Activated CD8-positive, alpha-beta memory T cell treated with anti-CD3 and anti-CD28 coated beads for 48 hours (primary cell): ENCODE measurements around the gene ABLIM1.

ENCODE experiments used
- DNase-seq, 3 experiments: peaks; one replicate each; pipeline ENCODE4 v3.0.0-alpha.2; 2020; ENCODE audit warnings: low read depth in 2 of 3, low spot score in 2 of 3

ABLIM1 gene

DNA sequence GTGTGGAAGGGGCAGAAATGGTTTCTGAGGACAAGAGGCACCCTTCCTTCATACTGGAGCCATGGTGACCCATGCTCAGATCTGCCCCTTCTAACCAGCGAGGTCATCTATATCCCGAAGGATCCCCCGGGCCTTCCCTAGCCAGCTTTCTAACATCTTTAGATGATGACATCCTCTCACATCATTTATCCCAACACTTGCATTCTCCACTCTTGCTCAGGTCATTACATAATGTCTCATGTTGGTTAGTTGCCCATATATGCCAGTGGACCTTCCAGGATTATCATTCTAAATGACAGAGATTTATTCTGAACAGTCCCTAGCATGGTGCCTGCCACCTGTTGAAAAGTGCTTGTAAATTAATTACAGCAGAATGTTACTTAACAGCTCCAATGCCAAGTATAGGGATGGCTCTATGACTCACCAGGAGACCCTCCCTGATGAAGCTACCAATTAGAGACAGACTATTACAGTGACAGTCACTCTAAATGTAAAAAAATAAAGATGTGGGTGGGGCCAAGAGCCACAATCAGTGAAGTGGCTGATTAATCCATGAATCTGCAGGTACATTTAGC lies 22.6 kb upstream of the ABLIM1 start:
- no peak for DNase-seq

DNA sequence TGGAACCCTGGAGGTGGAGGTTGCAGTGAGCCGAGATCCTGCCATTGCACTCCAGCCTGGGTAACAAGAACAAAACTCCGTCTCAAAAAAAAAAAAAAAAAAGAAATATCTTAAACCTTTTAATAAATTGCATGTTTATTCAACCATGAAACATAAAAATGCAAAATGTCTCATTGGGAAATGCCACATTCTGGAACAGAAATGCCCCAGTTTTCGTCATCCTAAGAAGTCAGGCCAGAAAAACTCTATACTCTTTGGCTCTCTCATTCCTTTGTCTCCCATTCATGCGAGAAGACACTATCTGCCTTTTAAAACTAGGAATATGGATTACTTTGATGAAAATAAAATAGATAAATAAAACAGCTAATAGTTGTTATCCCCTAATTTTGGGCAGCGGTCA lies 21.5 kb upstream of the ABLIM1 start:
- DNase-seq: no peak

DNA sequence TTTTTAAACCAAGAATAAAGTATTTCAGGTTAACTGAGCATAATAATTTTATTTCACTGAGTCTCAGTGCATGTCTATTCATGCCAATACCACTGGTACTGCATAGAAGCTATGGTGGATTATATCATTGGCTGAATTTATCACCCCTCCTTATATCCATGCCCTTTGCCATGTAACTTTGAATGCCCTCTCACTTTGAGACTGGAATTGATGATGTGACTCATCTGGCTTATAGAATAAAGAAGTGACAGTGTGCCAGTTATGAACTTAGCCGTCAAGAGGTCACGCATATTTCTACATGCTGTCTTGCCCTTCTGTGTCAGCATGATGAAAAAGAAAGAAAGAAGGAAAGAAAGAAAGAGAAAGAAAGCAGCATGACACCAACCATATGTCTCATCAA lies 20.7 kb upstream of the ABLIM1 start:
- no peak for DNase-seq

DNA sequence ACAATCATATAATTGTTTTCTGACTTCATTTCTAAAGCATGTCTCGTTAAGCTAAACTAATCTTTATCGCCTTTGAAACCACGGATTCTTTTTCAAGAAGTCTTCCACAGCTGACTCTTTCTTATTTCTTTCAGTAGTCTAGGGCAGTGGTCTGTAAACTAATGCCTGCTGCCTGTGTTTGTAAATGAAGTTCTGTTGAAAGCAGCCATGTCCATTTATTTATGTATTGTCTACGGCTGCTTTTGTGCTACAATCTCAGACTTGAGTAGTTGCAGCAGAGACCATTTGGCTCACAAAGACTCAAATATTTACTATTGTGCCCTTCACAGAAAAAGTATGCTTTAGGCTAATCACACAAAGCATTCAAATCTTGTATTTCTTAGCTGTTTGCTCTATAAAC lies 20.3 kb upstream of the ABLIM1 start:
- DNase-seq: no peak

DNA sequence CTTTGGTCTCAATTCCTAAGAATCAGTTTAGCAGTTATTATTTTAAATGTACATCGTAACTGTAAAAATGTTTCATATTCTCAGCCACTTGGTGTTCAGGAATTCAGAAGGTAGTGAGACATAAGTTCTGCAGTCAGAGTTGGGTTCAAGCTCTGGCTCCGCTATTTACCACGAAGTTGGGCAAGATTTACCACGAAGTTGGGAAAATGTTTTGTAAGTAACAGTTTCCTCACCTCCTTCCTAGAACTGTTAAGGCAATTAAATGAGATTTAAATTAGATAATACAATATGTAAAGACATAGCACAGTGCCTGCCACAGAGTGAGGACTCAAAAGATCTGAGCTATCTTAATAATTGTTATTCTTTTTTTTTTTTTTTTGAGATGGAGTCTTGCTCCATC lies 16.3 kb upstream of the ABLIM1 start:
- DNase-seq: no peak

DNA sequence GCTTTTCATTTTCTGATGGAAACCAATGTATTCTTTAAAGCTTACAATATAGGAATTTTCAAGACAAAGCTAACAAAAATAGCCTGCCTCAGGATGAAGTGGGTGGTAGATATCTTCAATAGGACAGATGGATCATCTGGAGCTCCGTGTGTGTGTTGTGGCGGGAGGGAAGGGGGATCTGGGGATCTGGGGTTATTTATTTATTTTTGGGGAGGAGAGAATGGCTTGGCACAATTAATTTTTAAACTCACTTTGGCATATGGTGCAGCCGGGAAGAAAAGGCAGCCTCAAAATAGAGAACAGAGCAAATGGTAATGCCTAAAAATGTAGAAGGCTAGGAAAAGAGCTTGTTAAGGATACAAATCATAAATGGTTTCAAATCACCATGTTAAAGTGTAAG lies 11.6 kb upstream of the ABLIM1 start:
- DNase-seq: no peak

DNA sequence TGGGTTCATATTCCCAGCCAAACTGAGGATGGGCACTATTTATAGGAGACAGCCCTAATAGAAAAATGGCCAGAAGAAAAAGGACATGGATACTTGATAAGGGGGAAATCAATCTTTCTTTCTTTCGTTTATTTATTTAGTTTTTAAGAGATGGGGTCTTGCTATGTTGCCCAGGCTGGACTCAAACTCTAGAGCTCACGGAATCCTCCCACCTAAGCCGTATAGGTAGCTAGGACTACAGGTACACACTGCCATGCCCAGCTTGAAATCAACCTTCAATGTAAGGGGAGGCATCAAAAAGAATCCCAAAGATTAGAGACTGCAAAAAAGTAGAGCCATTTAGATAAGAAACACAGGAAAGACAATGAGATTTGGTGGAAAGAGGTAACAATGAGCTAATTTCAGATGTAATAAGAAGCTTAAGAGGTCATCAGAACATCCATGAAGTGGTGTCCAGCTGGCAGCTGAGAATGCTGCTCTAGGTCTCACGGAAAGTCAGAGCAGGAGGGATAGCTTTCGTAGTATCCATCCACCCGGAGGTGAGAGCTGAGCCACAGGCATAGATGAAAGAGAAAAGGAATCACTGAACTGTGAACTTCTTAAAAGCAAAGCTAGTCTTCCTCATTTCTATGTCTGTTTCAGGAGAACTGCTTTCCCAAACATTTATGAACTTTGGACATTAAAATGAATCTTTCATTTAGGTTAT lies 10.5 kb upstream of the ABLIM1 start:
- DNase-seq: no peak

DNA sequence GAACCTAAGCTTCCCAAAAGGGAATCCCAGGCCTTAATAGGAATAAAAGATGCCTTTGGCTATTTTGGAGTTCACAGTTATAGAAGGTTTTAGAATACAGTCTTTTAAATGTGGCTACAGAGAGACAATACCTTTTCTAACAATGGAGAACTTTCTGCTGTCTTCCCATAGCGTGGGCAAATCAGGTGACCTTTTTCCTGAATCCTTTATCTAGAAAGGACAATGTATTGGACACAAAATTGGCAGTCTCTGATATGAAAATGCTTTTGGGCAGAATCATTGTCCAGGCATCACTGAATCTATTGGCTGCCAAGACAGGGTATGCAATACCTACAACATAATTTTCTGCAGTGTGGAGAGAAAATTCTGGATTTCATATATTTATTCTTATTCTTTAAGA lies 7.8 kb upstream of the ABLIM1 start:
- no peak for DNase-seq

DNA sequence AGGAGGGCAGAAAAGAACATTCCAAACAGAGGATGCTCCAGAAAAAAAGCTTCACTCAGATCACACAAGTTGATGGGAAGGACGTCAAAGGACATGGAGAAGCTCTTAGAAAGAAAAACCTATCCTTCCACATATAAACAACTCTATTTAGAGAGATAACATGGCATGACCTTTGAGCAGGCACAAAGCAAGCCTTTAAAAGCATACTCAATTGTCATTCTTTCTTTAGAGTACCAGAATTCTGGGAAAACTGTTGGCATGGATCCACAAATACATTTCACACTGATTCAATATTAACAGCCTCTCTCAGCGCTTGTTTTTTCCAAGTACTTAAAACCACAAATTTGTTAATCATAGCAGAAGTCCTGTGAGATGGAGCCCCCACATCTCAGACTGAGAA lies 7.3 kb upstream of the ABLIM1 start:
- no peak for DNase-seq

DNA sequence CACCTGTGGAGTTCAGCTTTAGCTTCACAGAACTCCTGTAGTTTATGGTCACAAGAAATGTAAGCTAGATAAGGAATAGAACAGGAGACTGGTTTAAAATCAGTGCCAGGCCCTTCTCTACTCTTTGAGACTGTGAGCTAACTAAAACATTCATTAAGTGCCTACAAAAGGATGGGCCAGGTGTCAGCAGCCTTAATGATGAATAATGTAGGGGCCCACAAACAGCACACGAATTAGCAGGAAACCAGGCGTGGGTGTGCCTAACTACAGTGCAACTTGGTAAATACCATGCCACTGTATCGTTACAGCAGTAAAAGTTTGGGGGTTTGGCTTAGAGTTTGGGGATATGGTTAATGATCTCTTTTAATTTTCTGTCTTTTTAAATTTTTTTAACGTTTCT lies 6.1 kb upstream of the ABLIM1 start:
- no peak for DNase-seq

DNA sequence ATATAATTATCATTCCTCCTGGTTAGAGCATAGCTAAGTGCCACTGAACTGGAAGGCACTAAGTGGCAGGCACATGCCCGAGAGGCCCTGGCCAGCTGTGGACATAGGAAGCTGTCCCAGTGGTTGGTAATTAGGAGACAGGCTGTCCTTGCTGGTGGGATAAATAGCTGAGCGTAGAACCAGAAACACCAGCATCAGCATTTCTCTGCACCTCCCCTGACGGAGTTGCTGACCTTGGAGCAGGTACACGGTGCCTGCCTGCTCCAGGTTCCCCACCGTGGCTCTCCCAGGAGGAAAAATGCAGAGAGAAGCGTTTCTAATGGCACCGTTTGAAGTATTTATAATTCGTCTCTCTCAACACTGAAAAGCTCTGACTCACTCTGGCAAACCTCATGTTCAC lies 5.6 kb upstream of the ABLIM1 start:
- no peak for DNase-seq

DNA sequence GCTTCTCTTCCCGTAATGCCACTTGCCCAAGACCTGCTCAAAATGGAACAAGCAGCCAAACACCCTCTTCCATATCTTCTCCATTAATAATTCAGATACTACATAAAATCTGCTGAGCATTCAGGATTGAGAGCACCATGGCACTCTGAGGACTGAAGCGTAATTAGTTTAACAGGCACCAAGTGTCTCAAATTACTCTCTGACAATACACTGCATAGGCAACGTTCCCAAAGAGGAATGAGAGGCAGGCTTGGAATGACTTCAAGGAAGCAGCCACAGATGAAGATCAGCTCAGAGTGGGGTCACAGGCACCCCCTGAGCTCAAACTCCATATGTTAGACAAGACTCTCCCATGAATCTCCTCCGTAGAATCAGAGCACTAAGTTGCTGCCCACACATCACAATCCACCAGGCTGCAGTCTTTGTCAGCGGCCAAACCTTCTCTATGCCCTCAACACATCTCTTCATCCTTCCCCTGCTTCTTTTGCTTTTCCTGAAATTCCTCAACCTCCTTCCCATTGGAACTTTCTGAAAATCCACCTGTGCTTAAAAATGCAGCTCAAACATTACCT lies 4.7 kb upstream of the ABLIM1 start:
- no peak for DNase-seq

DNA sequence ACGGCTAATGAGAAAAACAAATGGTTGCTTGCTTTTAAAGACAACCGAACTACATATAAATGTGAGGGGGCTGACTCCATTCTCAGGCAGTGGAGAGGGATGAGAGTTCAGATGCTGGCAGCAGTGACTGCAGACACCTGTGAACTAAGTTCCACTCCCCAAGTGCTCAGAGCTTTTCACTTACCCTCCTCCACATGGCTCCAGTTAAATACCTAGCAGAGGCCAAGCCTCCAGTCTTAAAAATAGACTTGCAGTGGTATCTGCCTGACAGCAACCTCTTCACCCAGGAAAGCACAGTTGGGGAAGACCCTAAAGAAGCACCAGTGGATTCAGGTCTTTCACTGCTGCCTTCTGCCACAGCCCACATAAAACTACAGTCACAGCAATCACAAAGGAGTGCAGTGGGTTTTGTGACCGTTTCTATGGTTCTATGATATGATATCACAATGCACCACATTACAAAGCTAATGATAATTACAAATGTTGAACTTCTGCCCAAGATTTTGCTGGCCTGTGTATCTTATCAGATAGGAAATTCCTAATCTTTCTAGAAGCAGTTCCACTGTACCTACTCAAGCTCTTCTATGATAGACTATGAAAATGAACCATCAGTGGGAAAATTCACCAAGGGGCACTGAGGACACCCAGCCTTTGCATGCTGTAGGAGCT lies 3.3 kb upstream of the ABLIM1 start:
- no peak for DNase-seq

DNA sequence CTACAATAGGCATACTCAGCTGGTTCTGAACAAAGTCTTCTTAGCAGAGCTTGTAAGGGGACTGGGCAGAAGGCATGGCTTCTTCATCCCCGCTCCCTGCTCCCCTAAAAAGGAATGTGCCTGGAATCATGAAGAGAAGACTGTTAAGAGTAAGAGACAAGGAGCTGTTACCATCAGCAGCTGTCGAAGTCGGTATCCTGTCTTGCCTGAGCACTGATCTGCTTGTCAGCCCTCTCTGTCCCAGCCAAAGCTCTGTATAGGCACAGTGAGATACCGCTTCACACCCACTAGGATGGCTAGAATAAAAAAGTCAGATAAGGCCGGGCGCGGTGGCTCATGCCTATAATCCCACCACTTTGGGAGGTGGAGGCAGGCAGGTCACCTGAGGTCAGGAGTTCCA lies 2.4 kb downstream of the ABLIM1 start:
- no peak for DNase-seq

DNA sequence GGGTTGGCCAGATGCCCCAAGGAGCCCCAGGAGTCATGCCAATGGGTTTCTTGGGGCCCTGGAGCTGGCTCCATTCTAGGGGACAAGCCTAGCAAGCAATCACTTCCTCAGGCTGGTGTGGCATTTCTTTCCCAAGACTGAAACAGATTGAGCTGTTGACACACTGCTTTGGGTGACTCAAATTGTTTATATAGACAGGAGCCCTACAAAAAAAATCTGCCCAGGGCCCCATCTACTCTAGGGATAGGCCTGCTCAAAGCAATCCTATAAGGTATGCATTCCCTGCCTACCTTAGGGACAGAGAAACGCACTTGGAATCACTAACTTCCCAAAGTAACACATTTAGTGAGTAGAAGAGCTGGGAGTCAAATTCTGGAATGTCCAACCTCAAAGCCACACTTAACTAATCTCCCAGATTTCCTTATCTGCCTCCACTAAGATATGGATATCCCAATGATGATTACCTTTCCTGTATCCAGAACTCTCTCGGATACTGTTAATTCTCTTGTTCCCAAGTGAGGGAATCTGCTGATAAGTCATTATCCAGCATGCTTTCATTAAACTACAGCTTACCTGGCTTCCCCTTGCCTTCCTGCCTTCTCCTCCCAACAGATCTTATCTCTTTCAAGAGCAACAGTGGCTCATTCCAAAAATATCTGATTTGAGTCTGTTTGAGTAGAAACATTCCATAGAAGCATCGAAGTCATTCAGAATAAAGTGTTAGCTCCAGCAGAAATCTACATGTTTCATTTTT lies 3.1 kb downstream of the ABLIM1 start:
- DNase-seq: no peak

DNA sequence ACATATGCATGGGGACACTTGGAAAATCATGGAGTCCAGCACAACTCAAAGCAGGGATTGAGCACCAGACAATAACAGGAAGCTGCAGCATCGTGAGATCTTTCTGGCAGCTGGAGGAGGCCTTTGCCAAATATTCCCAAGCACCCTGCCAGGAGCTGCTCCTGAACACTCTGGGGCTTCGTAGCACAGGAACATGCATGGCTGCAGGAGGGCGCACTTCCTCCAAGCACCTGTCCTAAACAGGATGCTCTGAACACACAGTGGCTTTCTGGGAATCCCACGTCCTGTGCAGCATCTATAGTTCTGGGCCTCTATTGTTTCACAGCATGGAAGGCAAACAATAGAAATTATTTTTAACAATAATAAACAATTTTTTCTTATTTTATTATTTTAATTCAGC lies 4.1 kb downstream of the ABLIM1 start:
- DNase-seq: no peak

DNA sequence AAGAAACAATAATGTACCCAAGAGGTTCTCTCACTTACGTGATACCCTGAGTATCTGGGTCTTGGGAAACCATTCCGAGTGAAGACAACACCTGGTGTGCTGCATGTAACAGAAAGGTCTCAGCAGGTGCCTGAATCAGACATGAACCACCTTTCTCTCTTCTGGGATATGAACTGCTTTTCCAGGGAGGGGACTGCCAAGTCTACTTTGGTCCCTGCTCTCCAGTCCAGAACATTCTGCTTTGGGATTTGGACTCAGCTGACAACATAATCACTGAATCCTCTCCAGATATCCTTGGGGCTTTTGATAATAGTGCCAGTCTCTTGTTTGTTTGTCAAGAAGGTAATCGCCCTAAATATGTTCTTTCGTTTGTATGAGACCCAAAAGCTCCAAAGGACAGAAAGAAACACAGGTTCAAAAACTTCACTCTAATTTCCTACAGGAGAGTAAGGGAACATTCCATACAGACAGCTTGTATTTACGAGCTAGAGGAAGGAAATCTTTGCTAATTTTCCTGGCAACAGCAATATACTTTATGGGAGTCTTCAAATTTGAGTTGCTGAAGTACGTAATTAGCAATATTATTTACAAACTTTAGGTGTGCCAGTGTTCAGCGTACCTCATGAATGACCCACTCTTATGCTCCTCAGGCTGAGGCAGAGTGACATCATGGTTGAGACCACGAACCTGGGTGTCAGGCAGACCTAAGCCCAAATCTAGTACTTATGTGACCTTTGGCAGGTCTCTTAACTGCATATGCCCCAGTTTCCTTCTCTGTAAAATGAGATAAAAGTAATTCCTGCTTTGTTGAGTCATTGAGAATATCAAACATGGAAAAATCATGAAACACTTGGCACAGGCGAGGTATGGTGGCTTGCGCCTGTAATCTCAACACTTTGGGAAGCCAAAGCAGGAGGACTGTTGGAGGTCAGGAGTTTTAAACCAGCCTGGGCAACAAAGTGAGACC lies 5.4 kb downstream of the ABLIM1 start:
- DNase-seq: no peak

DNA sequence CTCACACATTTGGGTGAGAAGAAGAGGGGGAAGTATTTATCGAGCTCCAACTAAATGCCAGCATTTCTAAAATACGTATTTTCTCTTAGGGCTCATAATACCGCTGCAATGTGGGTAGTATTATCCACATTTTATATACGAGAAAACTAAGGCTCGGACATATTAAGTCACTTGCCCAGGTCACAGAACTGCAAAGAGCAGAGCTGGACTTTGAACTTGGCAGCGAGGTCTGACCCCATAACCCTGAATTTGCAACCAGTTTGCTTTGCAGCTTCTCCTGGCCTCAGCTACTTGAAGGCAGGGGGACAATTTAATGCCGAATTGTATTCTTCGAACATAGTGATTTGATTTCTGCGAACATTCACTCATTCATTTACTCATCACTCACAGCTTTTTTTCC lies 7.2 kb downstream of the ABLIM1 start:
- DNase-seq: no peak

DNA sequence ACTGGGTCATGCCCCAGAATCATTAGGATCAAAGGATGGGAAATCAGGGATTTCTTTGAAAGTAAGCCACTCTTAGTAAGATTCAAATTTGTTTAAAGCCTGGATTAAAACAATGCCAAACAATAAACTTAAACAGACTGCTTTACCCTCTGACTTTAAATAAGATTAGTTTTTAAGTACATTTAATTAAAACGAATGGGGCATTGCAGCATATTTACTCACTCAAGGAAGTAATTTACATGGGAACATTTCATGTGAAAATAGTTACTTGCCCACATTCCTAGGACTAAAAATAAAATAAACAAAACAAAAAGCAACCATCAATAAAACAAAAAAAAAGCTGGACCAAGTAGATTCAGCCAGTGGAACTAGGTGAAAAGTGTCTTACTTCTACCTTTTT lies 7.8 kb downstream of the ABLIM1 start:
- DNase-seq: no peak

DNA sequence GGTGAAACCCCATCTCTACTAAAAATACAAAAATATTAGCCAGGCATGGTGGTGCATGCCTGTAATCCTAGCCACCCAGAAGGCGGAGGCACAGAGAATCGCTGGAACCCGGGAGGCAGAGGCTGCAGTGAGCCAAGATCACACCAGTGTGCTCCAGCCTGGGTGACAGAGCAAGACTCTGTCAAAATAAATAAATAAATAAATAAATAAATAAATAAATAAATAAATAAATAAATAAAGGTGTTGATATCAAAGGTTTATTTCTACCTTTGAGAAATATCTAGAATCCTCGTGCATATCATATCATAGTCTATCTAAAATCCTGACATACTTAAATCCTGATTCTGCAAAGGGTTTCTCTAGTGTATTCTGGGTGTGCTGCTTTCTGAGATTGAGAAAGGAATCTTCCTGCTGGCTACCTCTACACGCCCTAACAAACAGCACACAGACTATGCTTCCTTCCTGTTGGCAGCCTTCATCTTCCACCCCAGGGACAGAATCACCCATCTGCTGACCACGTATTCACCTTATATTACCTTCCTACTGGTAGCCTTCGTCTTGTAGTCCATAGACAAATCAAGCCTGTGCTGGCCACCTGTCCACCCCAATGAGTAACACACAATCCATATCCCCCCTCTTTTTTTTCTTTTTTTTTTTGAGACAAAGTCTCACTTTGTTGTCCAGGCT lies 8.7 kb downstream of the ABLIM1 start:
- DNase-seq: no peak
